Brain microvascular endothelial cell (primary cell): ENCODE results near the gene GRIFIN.
A peak's percentile ranks its signal among the peaks of the same experiment; 100 is the strongest.

Experiments
- DNase-seq: peaks from one replicate; pipeline ENCODE4 v3.0.0-alpha.2; 2020
- H3K27ac ChIP-seq: fragments of 250-450 bp; sonication (Bioruptor Pico); 2 replicates; pipeline ENCODE4 v1.5.1; 2020; ENCODE audit warnings: mild to moderate bottlenecking, moderate library complexity
- H3K27me3 ChIP-seq: fragments of 250-450 bp; sonication (Bioruptor Pico); replicated peaks from 2 replicates; pipeline ENCODE4 v1.5.1; 2020; ENCODE audit warnings: mild to moderate bottlenecking
- H3K36me3 ChIP-seq: fragments of 250-450 bp; sonication (Bioruptor Pico); replicated peaks from 2 replicates; pipeline ENCODE4 v1.5.1; 2020; ENCODE audit warnings: mild to moderate bottlenecking
- H3K4me3 ChIP-seq: 2 replicates; pipeline ENCODE4 v1.5.1; 2011; ENCODE audit warnings: low read depth, mild to moderate bottlenecking, control low read depth, low read length, moderate library complexity
- in situ Hi-C: cut with HindIII; loops from 2 replicates; pipeline ENCODE4 v1.10.0; 2017; ENCODE audit warnings: low sequenced_read_pairs, low pct_ligation_motif_present
- TF ChIP-seq, protein P1 (sequence below): IDR thresholded peaks from 2 replicates; pipeline ENCODE4 v1.5.1; 2011; ENCODE audit warnings: low read depth, mild to moderate bottlenecking, moderate library complexity, low read length, control low read depth, inconsistent platforms; ENCODE audit errors: missing control alignments

Gene GRIFIN

DNA sequence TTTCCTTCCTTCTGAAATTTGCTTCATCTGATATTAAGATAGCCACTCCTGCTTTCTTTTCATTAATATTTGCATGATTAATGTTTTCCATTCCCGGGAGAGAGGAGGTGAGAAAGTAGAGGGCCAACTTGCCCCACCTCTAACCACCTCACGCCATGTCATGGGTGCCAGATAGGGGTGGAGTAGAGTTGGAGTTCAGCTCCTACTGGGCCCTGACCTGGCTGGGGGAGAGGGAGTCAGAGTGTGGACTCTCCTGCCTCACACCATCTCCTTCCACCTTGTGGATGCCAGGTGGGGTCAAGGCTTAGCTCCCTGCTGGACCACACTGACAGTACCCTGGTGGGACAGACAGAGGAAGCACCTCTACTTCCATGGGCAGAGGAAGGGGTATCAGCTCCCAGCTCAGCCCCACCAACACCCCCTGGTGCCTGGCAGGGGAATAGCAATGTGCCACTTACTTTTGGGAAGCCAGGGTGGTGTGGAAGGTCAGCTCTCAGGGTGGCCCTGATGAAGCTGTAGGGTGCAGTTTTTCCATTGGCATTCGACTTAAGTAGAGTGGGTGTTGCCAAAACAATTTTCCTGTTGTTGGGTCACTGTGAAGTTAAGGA, 44.8 kb downstream of the GRIFIN start:
- no peak for DNase-seq
- no peaks in the 10 kb centered on the region for H3K27me3 ChIP-seq
- TF ChIP-seq, protein P1, sequence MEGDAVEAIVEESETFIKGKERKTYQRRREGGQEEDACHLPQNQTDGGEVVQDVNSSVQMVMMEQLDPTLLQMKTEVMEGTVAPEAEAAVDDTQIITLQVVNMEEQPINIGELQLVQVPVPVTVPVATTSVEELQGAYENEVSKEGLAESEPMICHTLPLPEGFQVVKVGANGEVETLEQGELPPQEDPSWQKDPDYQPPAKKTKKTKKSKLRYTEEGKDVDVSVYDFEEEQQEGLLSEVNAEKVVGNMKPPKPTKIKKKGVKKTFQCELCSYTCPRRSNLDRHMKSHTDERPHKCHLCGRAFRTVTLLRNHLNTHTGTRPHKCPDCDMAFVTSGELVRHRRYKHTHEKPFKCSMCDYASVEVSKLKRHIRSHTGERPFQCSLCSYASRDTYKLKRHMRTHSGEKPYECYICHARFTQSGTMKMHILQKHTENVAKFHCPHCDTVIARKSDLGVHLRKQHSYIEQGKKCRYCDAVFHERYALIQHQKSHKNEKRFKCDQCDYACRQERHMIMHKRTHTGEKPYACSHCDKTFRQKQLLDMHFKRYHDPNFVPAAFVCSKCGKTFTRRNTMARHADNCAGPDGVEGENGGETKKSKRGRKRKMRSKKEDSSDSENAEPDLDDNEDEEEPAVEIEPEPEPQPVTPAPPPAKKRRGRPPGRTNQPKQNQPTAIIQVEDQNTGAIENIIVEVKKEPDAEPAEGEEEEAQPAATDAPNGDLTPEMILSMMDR = peak; percentile 71

DNA sequence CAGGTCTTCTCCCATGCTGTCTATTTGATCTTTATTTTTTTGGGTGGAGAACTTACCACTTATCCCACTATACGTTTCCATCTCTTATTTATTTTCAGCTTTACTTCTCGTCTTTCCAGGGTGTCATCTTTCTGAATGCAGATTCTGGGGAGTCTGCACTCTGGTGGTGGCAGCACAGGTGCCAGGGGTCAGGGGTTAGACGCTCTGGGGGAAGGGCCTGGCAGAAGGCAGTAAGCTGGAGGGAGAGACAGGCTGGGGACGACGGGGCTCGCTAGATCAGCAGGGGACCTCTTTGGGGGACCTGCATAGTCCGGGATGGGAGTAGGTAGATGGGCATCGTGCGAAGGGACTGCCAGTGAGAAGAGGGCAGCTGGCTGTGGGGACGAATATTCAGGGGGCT, 50.4 kb downstream of the GRIFIN start:
- DNase-seq = no peak
- Histone ChIP-seq H3K27me3 (no peaks in the 10 kb centered on the region), H3K4me3 (no peak overlapping the region), H3K36me3 (no peaks in the 10 kb centered on the region), H3K27ac (no peak overlapping the region)
- TF ChIP-seq, protein P1 = no peak
- in situ Hi-C loops = no loop called here

More for the DNA sequence above, 44.8 kb downstream of the GRIFIN start:
- H3K27ac ChIP-seq = no peak overlapping the region
- peaks cover 13% of the 10 kb centered on the region for H3K36me3 ChIP-seq
- H3K4me3 ChIP-seq = no peak overlapping the region
- in situ Hi-C loops = no loop called here
